WTC11 (cell line): ENCODE measurements around the gene NOM1. TPM values are rescaled to one million over a fixed set of nuclear protein-coding genes. Genes with fewer than 3 reads are reported as not detected.

Experiments
- ATAC-seq: fragments of 200-7000 bp; cut with Tn5 transposase; 2 replicates; pipeline ENCODE4 v1.10.0; 2021; ENCODE audit warnings: mild to moderate bottlenecking, moderate library complexity
- CTCF ChIA-PET: fragments of 300-600 bp; sonication (Branson Sonifier 250); formaldehyde crosslinking; loops from one replicate; lab custom pipeline; 2021; ENCODE audit warnings: antibody characterized with exemption; lab: Charles Lee
- POLR2A ChIA-PET: fragments of 350-600 bp; sonication (Branson Sonifier 250); formaldehyde crosslinking; loops from one replicate; lab custom pipeline; 2021; ENCODE audit warnings: antibody characterized with exemption; lab: Charles Lee
- DNase-seq: peaks from one replicate; pipeline ENCODE4 v3.0.0; 2021; ENCODE audit warnings: low spot score
- H3K27ac Mint-ChIP-seq: 2 replicates; pipeline ENCODE4 v1.8.0; 2021; ENCODE audit warnings: mixed read lengths
- H3K27me3 Mint-ChIP-seq: 2 replicates; pipeline ENCODE4 v1.8.0; 2021; ENCODE audit warnings: low read depth, mild to moderate bottlenecking, moderate library complexity, mixed read lengths
- H3K36me3 Mint-ChIP-seq: 2 replicates; pipeline ENCODE4 v1.8.0; 2021; ENCODE audit warnings: mixed read lengths
- H3K4me1 Mint-ChIP-seq: 2 replicates; pipeline ENCODE4 v1.8.0; 2022; ENCODE audit warnings: mixed read lengths
- H3K4me3 Mint-ChIP-seq: 2 replicates; pipeline ENCODE4 v1.8.0; 2021; ENCODE audit warnings: mild to moderate bottlenecking, moderate library complexity, mixed read lengths
- H3K9me3 Mint-ChIP-seq: 2 replicates; pipeline ENCODE4 v1.8.0; 2021; ENCODE audit warnings: mixed read lengths
- FOXJ3 ChIP-seq: sonication (generic); formaldehyde crosslinking; IDR thresholded peaks from 2 replicates; pipeline ENCODE4 v1.9.0; 2021; ENCODE audit warnings: missing genetic modification reagents, mild to moderate bottlenecking, borderline replicate concordance
- FOXP1 ChIP-seq: sonication (generic); formaldehyde crosslinking; IDR thresholded peaks from 2 replicates; pipeline ENCODE4 v1.8.0; 2022; ENCODE audit warnings: missing genetic modification reagents, mild to moderate bottlenecking, moderate library complexity, borderline replicate concordance
- GRHL2 ChIP-seq: fragments of 250-450 bp; sonication (Bioruptor Pico); IDR thresholded peaks from 2 replicates; pipeline ENCODE4 v1.8.0; 2022; ENCODE audit warnings: mild to moderate bottlenecking, moderate library complexity; ENCODE audit not compliant: insufficient replicate concordance, severe bottlenecking
- MXD4 ChIP-seq: fragments of 250-450 bp; sonication (Bioruptor Pico); IDR thresholded peaks from 2 replicates; pipeline ENCODE4 v1.8.0; 2021; ENCODE audit warnings: mild to moderate bottlenecking, moderate library complexity, borderline replicate concordance
- TEAD1 ChIP-seq: sonication (generic); formaldehyde crosslinking; IDR thresholded peaks from 2 replicates; pipeline ENCODE4 v1.8.0; 2022; ENCODE audit warnings: mild to moderate bottlenecking, missing genetic modification reagents
- ZNF121 ChIP-seq: sonication (generic); formaldehyde crosslinking; IDR thresholded peaks from 2 replicates; pipeline ENCODE4 v1.8.0; 2023; ENCODE audit warnings: missing genetic modification reagents
- ZNF232 ChIP-seq: sonication (generic); formaldehyde crosslinking; IDR thresholded peaks from 2 replicates; pipeline ENCODE4 v1.8.0; 2022; ENCODE audit warnings: mild to moderate bottlenecking, missing genetic modification reagents
- ZNF317 ChIP-seq: sonication (generic); formaldehyde crosslinking; IDR thresholded peaks from 2 replicates; pipeline ENCODE4 v1.8.1; 2023; ENCODE audit warnings: low read depth, mild to moderate bottlenecking, moderate library complexity, missing genetic modification reagents, borderline replicate concordance
- total RNA-seq: library from RNA; stranded (reverse); gene quantifications from 3 replicates; pipeline ENCODE4 v1.2.3, GENCODE V29; 2021
- TF ChIP-seq, protein P1 (sequence below): sonication (generic); formaldehyde crosslinking; IDR thresholded peaks from 2 replicates; pipeline ENCODE4 v1.8.1; 2022; ENCODE audit warnings: low read depth, mild to moderate bottlenecking, moderate library complexity, missing genetic modification reagents, borderline replicate concordance
- TF ChIP-seq, protein P2 (sequence below): sonication (generic); formaldehyde crosslinking; IDR thresholded peaks from 2 replicates; pipeline ENCODE4 v1.8.1; 2023; ENCODE audit warnings: mild to moderate bottlenecking, missing genetic modification reagents
- TF ChIP-seq, protein P3 (sequence below): sonication (generic); formaldehyde crosslinking; IDR thresholded peaks from 2 replicates; pipeline ENCODE4 v1.8.1; 2022; ENCODE audit warnings: mild to moderate bottlenecking, missing genetic modification reagents, moderate library complexity, borderline replicate concordance
- TF ChIP-seq, protein P4 (sequence below): fragments of 200-600 bp; IDR thresholded peaks from 2 replicates; pipeline ENCODE4 v1.8.0; 2022; ENCODE audit warnings: antibody characterized with exemption
- TF ChIP-seq, protein P5 (sequence below): sonication (generic); formaldehyde crosslinking; IDR thresholded peaks from 2 replicates; pipeline ENCODE4 v1.8.0; 2023; ENCODE audit warnings: mild to moderate bottlenecking, missing genetic modification reagents
- TF ChIP-seq, protein P6 (sequence below): sonication (generic); formaldehyde crosslinking; IDR thresholded peaks from 2 replicates; pipeline ENCODE4 v1.8.1; 2023; ENCODE audit warnings: mild to moderate bottlenecking, moderate library complexity, missing genetic modification reagents
- TF ChIP-seq, protein P7 (sequence below): sonication (generic); formaldehyde crosslinking; IDR thresholded peaks from 2 replicates; pipeline ENCODE4 v1.8.0; 2022; ENCODE audit warnings: mild to moderate bottlenecking, missing genetic modification reagents
- TF ChIP-seq, protein P8 (sequence below): fragments of 250-450 bp; sonication (Bioruptor Pico); IDR thresholded peaks from 2 replicates; pipeline ENCODE4 v1.9.0; 2021; ENCODE audit warnings: mild to moderate bottlenecking, borderline replicate concordance

Gene NOM1
- total RNA-seq, 1 experiment from 2014 or later: 38.5 TPM

DNA sequence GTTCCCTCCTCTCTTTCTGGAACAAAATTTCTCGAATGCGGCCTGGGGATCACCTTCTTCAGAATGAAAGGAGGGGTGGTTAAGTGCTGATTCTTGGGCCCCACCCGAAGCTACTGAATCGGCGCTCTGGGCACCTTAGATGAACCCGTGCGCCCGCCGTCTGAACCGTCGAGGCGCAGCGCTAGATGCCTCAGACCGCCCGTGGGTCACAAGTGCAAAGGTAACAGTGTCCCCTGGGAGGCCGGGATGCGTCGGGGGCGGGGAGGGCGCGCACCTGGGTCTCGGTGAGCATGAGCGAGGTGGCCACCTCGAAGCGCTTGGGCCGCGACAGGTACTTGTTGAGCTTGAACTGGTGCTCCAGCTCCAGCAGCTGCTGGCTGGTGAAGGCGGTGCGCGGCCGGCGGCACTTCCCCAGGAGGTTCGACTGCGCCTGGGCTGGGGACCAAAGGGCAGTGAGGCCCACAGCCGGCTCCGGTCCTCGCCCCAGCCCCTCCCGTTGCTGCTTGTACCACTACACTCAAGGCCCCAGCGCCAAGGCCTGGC, 56.8 kb downstream of the NOM1 start:
- H3K36me3 Mint-ChIP-seq: no peaks in the 10 kb centered on the region
- DNase-seq: peak; percentile 60
- CTCF ChIA-PET: interaction anchor here (0.9 to 1.4 kb wide), 4 partner anchors 9 to 57 kb away, joined by 3 to 4 read pairs (median 4); partner anchors contain the start of gene NOM1
- H3K4me3 Mint-ChIP-seq: peak overlapping the region; percentile 34; the same call in 1 of the 2 replicates
- H3K27me3 Mint-ChIP-seq: peaks cover 90% of the 10 kb centered on the region
- peaks cover 34% of the 10 kb centered on the region for H3K4me1 Mint-ChIP-seq
- no peak overlapping the region for H3K27ac Mint-ChIP-seq
- TF ChIP-seq GRHL2 (CRISPR knock-in tag) (no peak), FOXP1 (CRISPR knock-in tag) (no peak), ZNF232 (no peak), TEAD1 (CRISPR knock-in tag) (no peak), FOXJ3 (no peak), ZNF121 (CRISPR knock-in tag) (no peak), ZNF317 (CRISPR knock-in tag) (no peak), MXD4 (CRISPR knock-in tag) (no peak)
- TF ChIP-seq, protein P1, sequence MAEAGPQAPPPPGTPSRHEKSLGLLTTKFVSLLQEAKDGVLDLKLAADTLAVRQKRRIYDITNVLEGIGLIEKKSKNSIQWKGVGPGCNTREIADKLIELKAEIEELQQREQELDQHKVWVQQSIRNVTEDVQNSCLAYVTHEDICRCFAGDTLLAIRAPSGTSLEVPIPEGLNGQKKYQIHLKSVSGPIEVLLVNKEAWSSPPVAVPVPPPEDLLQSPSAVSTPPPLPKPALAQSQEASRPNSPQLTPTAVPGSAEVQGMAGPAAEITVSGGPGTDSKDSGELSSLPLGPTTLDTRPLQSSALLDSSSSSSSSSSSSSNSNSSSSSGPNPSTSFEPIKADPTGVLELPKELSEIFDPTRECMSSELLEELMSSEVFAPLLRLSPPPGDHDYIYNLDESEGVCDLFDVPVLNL (CRISPR knock-in tag): no peak
- TF ChIP-seq, protein P2, sequence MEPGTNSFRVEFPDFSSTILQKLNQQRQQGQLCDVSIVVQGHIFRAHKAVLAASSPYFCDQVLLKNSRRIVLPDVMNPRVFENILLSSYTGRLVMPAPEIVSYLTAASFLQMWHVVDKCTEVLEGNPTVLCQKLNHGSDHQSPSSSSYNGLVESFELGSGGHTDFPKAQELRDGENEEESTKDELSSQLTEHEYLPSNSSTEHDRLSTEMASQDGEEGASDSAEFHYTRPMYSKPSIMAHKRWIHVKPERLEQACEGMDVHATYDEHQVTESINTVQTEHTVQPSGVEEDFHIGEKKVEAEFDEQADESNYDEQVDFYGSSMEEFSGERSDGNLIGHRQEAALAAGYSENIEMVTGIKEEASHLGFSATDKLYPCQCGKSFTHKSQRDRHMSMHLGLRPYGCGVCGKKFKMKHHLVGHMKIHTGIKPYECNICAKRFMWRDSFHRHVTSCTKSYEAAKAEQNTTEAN (CRISPR knock-in tag): no peak
- TF ChIP-seq, protein P3, sequence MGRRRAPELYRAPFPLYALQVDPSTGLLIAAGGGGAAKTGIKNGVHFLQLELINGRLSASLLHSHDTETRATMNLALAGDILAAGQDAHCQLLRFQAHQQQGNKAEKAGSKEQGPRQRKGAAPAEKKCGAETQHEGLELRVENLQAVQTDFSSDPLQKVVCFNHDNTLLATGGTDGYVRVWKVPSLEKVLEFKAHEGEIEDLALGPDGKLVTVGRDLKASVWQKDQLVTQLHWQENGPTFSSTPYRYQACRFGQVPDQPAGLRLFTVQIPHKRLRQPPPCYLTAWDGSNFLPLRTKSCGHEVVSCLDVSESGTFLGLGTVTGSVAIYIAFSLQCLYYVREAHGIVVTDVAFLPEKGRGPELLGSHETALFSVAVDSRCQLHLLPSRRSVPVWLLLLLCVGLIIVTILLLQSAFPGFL (CRISPR knock-in tag): no peak
- TF ChIP-seq, protein P4, sequence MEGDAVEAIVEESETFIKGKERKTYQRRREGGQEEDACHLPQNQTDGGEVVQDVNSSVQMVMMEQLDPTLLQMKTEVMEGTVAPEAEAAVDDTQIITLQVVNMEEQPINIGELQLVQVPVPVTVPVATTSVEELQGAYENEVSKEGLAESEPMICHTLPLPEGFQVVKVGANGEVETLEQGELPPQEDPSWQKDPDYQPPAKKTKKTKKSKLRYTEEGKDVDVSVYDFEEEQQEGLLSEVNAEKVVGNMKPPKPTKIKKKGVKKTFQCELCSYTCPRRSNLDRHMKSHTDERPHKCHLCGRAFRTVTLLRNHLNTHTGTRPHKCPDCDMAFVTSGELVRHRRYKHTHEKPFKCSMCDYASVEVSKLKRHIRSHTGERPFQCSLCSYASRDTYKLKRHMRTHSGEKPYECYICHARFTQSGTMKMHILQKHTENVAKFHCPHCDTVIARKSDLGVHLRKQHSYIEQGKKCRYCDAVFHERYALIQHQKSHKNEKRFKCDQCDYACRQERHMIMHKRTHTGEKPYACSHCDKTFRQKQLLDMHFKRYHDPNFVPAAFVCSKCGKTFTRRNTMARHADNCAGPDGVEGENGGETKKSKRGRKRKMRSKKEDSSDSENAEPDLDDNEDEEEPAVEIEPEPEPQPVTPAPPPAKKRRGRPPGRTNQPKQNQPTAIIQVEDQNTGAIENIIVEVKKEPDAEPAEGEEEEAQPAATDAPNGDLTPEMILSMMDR: no peak
- TF ChIP-seq, protein P5, sequence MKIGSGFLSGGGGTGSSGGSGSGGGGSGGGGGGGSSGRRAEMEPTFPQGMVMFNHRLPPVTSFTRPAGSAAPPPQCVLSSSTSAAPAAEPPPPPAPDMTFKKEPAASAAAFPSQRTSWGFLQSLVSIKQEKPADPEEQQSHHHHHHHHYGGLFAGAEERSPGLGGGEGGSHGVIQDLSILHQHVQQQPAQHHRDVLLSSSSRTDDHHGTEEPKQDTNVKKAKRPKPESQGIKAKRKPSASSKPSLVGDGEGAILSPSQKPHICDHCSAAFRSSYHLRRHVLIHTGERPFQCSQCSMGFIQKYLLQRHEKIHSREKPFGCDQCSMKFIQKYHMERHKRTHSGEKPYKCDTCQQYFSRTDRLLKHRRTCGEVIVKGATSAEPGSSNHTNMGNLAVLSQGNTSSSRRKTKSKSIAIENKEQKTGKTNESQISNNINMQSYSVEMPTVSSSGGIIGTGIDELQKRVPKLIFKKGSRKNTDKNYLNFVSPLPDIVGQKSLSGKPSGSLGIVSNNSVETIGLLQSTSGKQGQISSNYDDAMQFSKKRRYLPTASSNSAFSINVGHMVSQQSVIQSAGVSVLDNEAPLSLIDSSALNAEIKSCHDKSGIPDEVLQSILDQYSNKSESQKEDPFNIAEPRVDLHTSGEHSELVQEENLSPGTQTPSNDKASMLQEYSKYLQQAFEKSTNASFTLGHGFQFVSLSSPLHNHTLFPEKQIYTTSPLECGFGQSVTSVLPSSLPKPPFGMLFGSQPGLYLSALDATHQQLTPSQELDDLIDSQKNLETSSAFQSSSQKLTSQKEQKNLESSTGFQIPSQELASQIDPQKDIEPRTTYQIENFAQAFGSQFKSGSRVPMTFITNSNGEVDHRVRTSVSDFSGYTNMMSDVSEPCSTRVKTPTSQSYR: no peak
- TF ChIP-seq, protein P6, sequence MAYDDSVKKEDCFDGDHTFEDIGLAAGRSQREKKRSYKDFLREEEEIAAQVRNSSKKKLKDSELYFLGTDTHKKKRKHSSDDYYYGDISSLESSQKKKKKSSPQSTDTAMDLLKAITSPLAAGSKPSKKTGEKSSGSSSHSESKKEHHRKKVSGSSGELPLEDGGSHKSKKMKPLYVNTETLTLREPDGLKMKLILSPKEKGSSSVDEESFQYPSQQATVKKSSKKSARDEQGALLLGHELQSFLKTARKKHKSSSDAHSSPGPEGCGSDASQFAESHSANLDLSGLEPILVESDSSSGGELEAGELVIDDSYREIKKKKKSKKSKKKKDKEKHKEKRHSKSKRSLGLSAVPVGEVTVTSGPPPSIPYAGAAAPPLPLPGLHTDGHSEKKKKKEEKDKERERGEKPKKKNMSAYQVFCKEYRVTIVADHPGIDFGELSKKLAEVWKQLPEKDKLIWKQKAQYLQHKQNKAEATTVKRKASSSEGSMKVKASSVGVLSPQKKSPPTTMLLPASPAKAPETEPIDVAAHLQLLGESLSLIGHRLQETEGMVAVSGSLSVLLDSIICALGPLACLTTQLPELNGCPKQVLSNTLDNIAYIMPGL (CRISPR knock-in tag): no peak
- TF ChIP-seq, protein P7, sequence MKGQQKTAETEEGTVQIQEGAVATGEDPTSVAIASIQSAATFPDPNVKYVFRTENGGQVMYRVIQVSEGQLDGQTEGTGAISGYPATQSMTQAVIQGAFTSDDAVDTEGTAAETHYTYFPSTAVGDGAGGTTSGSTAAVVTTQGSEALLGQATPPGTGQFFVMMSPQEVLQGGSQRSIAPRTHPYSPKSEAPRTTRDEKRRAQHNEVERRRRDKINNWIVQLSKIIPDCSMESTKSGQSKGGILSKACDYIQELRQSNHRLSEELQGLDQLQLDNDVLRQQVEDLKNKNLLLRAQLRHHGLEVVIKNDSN (CRISPR knock-in tag): no peak
- TF ChIP-seq, protein P8, sequence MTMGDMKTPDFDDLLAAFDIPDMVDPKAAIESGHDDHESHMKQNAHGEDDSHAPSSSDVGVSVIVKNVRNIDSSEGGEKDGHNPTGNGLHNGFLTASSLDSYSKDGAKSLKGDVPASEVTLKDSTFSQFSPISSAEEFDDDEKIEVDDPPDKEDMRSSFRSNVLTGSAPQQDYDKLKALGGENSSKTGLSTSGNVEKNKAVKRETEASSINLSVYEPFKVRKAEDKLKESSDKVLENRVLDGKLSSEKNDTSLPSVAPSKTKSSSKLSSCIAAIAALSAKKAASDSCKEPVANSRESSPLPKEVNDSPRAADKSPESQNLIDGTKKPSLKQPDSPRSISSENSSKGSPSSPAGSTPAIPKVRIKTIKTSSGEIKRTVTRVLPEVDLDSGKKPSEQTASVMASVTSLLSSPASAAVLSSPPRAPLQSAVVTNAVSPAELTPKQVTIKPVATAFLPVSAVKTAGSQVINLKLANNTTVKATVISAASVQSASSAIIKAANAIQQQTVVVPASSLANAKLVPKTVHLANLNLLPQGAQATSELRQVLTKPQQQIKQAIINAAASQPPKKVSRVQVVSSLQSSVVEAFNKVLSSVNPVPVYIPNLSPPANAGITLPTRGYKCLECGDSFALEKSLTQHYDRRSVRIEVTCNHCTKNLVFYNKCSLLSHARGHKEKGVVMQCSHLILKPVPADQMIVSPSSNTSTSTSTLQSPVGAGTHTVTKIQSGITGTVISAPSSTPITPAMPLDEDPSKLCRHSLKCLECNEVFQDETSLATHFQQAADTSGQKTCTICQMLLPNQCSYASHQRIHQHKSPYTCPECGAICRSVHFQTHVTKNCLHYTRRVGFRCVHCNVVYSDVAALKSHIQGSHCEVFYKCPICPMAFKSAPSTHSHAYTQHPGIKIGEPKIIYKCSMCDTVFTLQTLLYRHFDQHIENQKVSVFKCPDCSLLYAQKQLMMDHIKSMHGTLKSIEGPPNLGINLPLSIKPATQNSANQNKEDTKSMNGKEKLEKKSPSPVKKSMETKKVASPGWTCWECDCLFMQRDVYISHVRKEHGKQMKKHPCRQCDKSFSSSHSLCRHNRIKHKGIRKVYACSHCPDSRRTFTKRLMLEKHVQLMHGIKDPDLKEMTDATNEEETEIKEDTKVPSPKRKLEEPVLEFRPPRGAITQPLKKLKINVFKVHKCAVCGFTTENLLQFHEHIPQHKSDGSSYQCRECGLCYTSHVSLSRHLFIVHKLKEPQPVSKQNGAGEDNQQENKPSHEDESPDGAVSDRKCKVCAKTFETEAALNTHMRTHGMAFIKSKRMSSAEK (CRISPR knock-in tag): no peak
- POLR2A ChIA-PET: interaction anchor here (1.3 kb wide), 2 partner anchors 10 to 13 kb away, joined by 3 to 4 read pairs; no protein-coding TSS in a partner anchor
- no peak for ATAC-seq
- H3K9me3 Mint-ChIP-seq: no peaks in the 10 kb centered on the region
